Colon (tissue), 2 donors: ENCODE measurements around the gene CFAP97D2.

Experiments
- FAIRE-seq: peaks from 2 replicates; lab custom pipeline; 2012; peaks lifted over from hg19 to GRCh38; lab: Jason Lieb, UNC
- donor health status: control.
- donor health status: control.

The CFAP97D2 gene

DNA sequence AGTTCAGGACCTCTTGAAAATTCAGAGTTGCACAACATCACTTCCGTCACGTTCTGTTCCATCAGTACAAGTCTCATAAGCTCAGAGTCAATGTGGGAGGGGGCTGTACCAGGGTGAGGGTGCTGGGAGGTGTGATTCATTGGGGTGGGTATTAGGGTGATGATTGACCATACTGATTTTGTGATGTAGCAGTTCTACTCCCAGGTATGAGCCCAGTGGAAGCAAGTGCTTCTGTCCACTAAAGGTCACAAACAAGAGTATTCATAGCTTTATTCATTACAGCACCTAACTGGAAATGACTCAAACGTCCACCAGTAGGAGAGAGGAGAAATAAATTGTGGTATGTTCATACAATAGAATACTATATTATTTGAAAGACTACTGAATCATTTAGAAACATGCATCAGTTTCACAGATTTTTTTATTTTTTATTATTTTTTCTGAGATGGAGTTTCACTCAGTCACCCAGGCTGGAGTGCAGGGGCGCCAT lies 90.3 kb downstream of the CFAP97D2 start:
- no peak for FAIRE-seq
